Sigmoid colon (tissue), 7 donors: Measurements from ENCODE around the gene LGALS8. TPM values are rescaled to one million over a fixed set of nuclear protein-coding genes. Genes with fewer than 3 reads are reported as not detected.
"Not testable (repeated sequence)": the region's sequence is repeated elsewhere in the genome, so short reads cannot be mapped to it uniquely, and the experiment has no call there.

Source experiments
- DNase-seq: peaks from one replicate; pipeline ENCODE4 v3.0.0-alpha.2; 2019
- H3K27ac ChIP-seq, 4 donors: fragments of 200-600 bp; sonication (generic); one replicate each; pipeline ENCODE4 v1.5.1; 2016 to 2019; ENCODE audit warnings: mild to moderate bottlenecking in 1 of 4
- H3K27me3 ChIP-seq, 3 donors: fragments of 200-600 bp; sonication (generic); one replicate each; pipeline ENCODE4 v1.5.1; 2019; ENCODE audit warnings: mild to moderate bottlenecking in 1 of 3
- H3K36me3 ChIP-seq, 4 donors: fragments of 200-600 bp; sonication (generic); one replicate each; pipeline ENCODE4 v1.5.1; 2016 to 2019
- H3K4me1 ChIP-seq, 4 donors: fragments of 200-600 bp; sonication (generic); one replicate each; pipeline ENCODE4 v1.5.1; 2017 to 2019
- H3K4me3 ChIP-seq, 4 donors: fragments of 200-600 bp; sonication (generic); one replicate each; pipeline ENCODE4 v1.5.1; 2017 to 2019; ENCODE audit warnings: mild to moderate bottlenecking in 2 of 4, moderate library complexity in 1 of 4
- H3K9me3 ChIP-seq, 4 donors: fragments of 200-600 bp in 3 of 4; sonication (generic) in 3 of 4; one replicate each; pipeline versions ENCODE4 v1.5.1 to v1.6.1; 2013 to 2019
- EP300 ChIP-seq, 4 donors: sonication (generic); formaldehyde crosslinking; IDR thresholded peaks; one replicate each; pipeline ENCODE4 v1.6.1; 2017; ENCODE audit warnings: antibody characterized with exemption in 4 of 4
- POLR2A ChIP-seq, 2 donors: fragments of 450-650 bp; IDR thresholded peaks; one replicate each; pipeline ENCODE4 v1.6.1; 2016; ENCODE audit warnings: antibody characterized with exemption in 2 of 2, mild to moderate bottlenecking in 2 of 2, moderate library complexity in 2 of 2
- POLR2AphosphoS5 ChIP-seq, 4 donors: sonication (generic); formaldehyde crosslinking; IDR thresholded peaks; one replicate each; pipeline ENCODE4 v1.6.1; 2017; ENCODE audit warnings: antibody characterized with exemption in 4 of 4
- WGBS, 2 donors: extraction: QIAGEN DNeasy Blood & Tissue Kit; methylation state at CpG; one replicate each; pipeline ENCODE4 v1.1.7; 2013; 5-methylcytosine and 5-hydroxymethylcytosine counted together
- intact Hi-C: fragments of 100-400 bp; cut with DNase I; formaldehyde crosslinking; loops from one replicate; pipeline ENCODE4 v1.15.1; 2023
- polyA plus RNA-seq, 3 donors: library from polyadenylated mRNA; stranded (reverse); fragments of 200-250 nt; gene quantifications; one replicate each; pipeline ENCODE4 v1.2.3, GENCODE V29; 2013
- total RNA-seq, 4 donors: library from RNA; depleted of rRNA; stranded (reverse); fragments of >200 nt; gene quantifications; one replicate each; pipeline ENCODE4 v1.1.0, GENCODE V29; 2016
- TF ChIP-seq, protein P1 (sequence below), 4 experiments: fragments of 450-650 bp in 3 of 4; fragments of 200-600 bp in 1 of 4; IDR thresholded peaks; one replicate each; pipeline ENCODE4 v1.5.1; 2016 to 2019; ENCODE audit warnings: antibody characterized with exemption in 4 of 4, mild to moderate bottlenecking in 3 of 4, moderate library complexity in 2 of 4
- donor health status: healthy with polysubstance abuse.
- donor health status: Bipolar disorder and iron deficiency.
- donor health status: healthy.

LGALS8 gene
- total and polyA plus RNA-seq, 7 donors = 11.4 to 86.4 (median 40.3) TPM

DNA sequence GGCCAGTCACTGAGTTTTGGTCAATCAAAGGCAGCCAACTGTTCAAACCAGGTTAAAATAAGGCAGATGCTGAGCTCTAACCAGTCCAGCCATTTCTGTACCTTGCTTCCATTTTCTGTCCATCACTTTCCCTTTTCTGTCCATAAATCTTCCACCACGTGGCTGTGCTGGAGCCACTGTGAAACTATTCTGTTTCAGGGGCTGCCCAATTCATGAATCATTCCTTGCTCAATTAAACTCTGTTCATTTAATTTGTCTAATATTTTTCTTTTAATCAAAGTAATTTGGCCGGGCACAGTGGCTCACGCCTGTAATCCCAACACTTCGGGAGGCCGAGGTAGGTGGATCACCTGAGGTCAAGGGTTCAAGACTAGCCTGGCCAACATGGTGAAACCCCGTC lies 22.7 kb upstream of the LGALS8 start:
- Histone ChIP-seq H3K9me3 (no peaks in the 10 kb centered on the region), H3K36me3 (no peaks in the 10 kb centered on the region), H3K27me3 (no peaks in the 10 kb centered on the region), H3K27ac (no peak overlapping the region), H3K4me3 (no peak overlapping the region), H3K4me1 (peaks cover 0 to 11% (median 6%) of the 10 kb centered on the region in 4 donors)
- DNase-seq = no peak
- intact Hi-C loops = no loop called here
- no peak for TF ChIP-seq EP300 (IDR thresholded peaks at IDR 0.05)
- no peak for TF ChIP-seq POLR2A (IDR thresholded peaks at IDR 0.05)
- TF ChIP-seq POLR2AphosphoS5 (IDR thresholded peaks at IDR 0.05) = no peak
- TF ChIP-seq, protein P1, sequence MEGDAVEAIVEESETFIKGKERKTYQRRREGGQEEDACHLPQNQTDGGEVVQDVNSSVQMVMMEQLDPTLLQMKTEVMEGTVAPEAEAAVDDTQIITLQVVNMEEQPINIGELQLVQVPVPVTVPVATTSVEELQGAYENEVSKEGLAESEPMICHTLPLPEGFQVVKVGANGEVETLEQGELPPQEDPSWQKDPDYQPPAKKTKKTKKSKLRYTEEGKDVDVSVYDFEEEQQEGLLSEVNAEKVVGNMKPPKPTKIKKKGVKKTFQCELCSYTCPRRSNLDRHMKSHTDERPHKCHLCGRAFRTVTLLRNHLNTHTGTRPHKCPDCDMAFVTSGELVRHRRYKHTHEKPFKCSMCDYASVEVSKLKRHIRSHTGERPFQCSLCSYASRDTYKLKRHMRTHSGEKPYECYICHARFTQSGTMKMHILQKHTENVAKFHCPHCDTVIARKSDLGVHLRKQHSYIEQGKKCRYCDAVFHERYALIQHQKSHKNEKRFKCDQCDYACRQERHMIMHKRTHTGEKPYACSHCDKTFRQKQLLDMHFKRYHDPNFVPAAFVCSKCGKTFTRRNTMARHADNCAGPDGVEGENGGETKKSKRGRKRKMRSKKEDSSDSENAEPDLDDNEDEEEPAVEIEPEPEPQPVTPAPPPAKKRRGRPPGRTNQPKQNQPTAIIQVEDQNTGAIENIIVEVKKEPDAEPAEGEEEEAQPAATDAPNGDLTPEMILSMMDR (IDR thresholded peaks at IDR 0.05) = no peak
- 88 to 91% methylated on average over 6 of the region's 6 CpGs for WGBS, 2 donors

DNA sequence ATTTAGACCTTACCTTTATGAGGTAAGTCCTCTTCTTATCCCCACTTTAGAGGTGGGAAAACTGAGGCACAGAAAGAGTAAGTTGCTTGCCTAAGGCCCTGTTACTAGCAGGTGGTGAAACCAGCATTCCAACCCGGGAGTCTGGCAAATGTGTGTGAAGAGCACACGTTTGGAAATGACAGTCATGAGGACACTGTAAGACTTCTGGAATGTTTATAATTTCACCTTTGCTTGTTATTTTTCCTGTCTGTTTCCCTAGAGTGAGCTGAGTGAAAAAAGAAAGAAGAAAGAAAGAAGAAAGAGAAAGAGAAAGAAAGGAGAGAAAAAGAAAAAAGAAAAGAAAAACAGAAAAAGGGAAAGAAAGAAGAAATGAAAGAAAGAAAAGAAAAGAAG lies 21.2 kb upstream of the LGALS8 start:
- intact Hi-C loops = no loop called here
- Histone ChIP-seq H3K4me3 (peak overlapping the region in 1 of 4 donors; percentile 47), H3K4me1 (peaks cover 0 to 11% (median 6%) of the 10 kb centered on the region in 4 donors), H3K9me3 (no peaks in the 10 kb centered on the region), H3K36me3 (no peaks in the 10 kb centered on the region), H3K27ac (peak overlapping the region in 1 of 4 donors; percentile 63), H3K27me3 (no peaks in the 10 kb centered on the region)
- no peak for TF ChIP-seq POLR2AphosphoS5 (IDR thresholded peaks at IDR 0.05)
- TF ChIP-seq, protein P1 (IDR thresholded peaks at IDR 0.05) = no peak
- TF ChIP-seq EP300 (IDR thresholded peaks at IDR 0.05) = no peak
- no peak for TF ChIP-seq POLR2A (IDR thresholded peaks at IDR 0.05)
- WGBS, 2 donors = 22 to 51% methylated on average over 2 of the region's 2 CpGs
- DNase-seq = no peak

DNA sequence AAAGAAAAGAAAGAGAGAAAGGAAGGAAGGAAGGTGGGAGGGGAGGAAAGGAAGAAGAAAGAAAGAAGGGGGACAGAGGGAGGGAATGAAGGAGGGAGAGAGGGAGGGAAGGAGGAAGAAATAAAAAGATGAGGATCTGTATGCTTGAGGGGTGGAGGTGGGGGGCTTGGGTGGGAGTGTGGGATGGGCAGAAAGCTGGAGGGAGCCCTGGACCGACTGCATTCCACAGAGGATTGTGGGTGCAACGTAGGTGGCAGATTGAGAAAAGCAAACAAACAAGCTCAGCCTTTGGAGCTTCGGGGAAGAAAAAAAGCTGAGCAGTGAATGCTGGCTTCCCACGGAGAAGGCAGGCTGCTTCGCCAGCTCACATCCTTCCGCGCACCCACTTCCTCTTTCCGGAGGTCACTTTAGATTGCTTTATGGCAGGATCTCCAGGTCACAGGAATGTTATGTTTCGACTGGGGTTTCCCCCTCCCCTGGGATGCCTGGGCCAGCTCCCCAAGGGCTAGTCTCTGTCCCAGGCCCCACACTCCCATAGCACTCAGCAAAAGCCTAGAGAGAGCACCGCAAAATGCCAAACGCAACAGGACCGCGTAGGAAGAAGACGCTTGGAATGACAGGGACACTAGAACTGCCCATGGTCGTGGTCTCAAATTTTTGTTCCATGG lies 20.7 kb upstream of the LGALS8 start:
- intact Hi-C loops = no loop called here
- H3K27me3 ChIP-seq = no peaks in the 10 kb centered on the region
- no peaks in the 10 kb centered on the region for H3K36me3 ChIP-seq
- H3K4me3 ChIP-seq = peak overlapping the region; percentile 1 to 51 (median 40)
- no peaks in the 10 kb centered on the region for H3K9me3 ChIP-seq
- TF ChIP-seq, protein P1 (IDR thresholded peaks at IDR 0.05) = no peak
- TF ChIP-seq EP300 (IDR thresholded peaks at IDR 0.05) = no peak
- peaks cover 0 to 11% (median 6%) of the 10 kb centered on the region in 4 donors for H3K4me1 ChIP-seq
- WGBS, 2 donors = 20 to 27% methylated on average over 15 of the region's 15 CpGs
- H3K27ac ChIP-seq = peak overlapping the region in 2 of 4 donors; percentile 12 to 63
- DNase-seq = peak; percentile 68

DNA sequence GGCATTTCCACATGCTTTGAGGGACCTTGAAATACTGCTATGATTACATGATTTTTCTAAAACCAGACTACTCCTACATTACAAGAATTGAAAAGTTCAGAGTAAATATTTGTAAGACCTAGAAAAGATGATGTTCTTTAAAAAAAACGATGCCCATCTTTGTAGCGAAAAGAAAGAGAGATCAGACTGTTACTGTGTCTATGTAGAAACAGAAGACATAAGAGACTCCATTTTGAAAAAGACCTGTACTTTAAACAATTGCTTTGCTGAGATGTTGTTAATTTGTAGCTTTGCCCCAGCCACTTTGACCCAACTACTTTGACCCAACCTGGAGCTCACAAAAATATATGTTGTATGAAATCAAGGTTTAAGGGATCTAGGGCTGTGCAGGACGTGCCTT lies 19.4 kb upstream of the LGALS8 start:
- H3K27me3 ChIP-seq, intact Hi-C loops, H3K9me3 ChIP-seq, H3K27ac ChIP-seq, DNase-seq, H3K4me3 ChIP-seq, H3K36me3 ChIP-seq: not testable (repeated sequence)
- H3K4me1 ChIP-seq = peaks cover 0 to 11% (median 6%) of the 10 kb centered on the region in 4 donors
- 88 to 90% methylated on average over 3 of the region's 3 CpGs for WGBS, 2 donors

GRCh38 chr1:236507022-236507700 lies 16.6 kb upstream of the LGALS8 start:
- H3K4me3 ChIP-seq = no peak overlapping the region
- H3K4me1 ChIP-seq = peaks cover 0 to 11% (median 6%) of the 10 kb centered on the region in 4 donors
- peak overlapping the region in 1 of 4 donors; percentile 70 for H3K27ac ChIP-seq
- no peaks in the 10 kb centered on the region for H3K9me3 ChIP-seq
- H3K27me3 ChIP-seq = no peaks in the 10 kb centered on the region
- 79 to 88% methylated on average over 5 of the region's 5 CpGs for whole genome bisulfite sequencing, 2 donors
- intact Hi-C loops = no loop called here
- TF ChIP-seq POLR2AphosphoS5 (IDR thresholded peaks at IDR 0.05) = no peak
- no peak for DNase-seq
- no peaks in the 10 kb centered on the region for H3K36me3 ChIP-seq
